Measurements from ENCODE around the gene RNF113A. TPM values are rescaled to one million over a fixed set of nuclear protein-coding genes. Genes with fewer than 3 reads are reported as not detected.

The RNF113A gene
- 10 to 100 TPM; 12.5 to 14.1 (median 13.5) TPM for total RNA-seq

- peak in 2 of 3 donors; percentile 41 to 77 for TF ChIP-seq POLR2AphosphoS5 (IDR thresholded peaks at IDR 0.05)
- TF ChIP-seq, protein P1, sequence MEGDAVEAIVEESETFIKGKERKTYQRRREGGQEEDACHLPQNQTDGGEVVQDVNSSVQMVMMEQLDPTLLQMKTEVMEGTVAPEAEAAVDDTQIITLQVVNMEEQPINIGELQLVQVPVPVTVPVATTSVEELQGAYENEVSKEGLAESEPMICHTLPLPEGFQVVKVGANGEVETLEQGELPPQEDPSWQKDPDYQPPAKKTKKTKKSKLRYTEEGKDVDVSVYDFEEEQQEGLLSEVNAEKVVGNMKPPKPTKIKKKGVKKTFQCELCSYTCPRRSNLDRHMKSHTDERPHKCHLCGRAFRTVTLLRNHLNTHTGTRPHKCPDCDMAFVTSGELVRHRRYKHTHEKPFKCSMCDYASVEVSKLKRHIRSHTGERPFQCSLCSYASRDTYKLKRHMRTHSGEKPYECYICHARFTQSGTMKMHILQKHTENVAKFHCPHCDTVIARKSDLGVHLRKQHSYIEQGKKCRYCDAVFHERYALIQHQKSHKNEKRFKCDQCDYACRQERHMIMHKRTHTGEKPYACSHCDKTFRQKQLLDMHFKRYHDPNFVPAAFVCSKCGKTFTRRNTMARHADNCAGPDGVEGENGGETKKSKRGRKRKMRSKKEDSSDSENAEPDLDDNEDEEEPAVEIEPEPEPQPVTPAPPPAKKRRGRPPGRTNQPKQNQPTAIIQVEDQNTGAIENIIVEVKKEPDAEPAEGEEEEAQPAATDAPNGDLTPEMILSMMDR (IDR thresholded peaks at IDR 0.05) = no peak
- no peaks in the 10 kb centered on the region for H3K9me3 ChIP-seq
- intact Hi-C loops (cut with DNase I; ENCODE audit: low total_unique reads) = no loop called here
- no peaks in the 10 kb centered on the region for H3K4me1 ChIP-seq
- no peaks in the 10 kb centered on the region for H3K27me3 ChIP-seq
- peak within 1 kb of the TSS; percentile 89 to 92 for H3K27ac ChIP-seq
- peak within 1 kb of the TSS; percentile 45 to 68 (median 64) for H3K4me3 ChIP-seq
- no peaks in the 10 kb centered on the region for H3K36me3 ChIP-seq
- DNase-seq (ENCODE audit: low spot score in 2 of 2) = peak; percentile 72 to 76
Observed at GRCh38 chrX:119871599-119872395, at the start of gene RNF113A, which contains the start of gene NDUFA1. RNF113A (minus strand) TSS chrX:119871733; CDS start chrX:119871613, 120 bp downstream. NDUFA1 (plus strand) TSS chrX:119871832; CDS start chrX:119871912, 80 bp downstream.

GRCh38 chrX:119919835-119920585 lies 48.5 kb upstream of the RNF113A start:
- H3K9me3 ChIP-seq = no peaks in the 10 kb centered on the region
- no peak overlapping the region for H3K27ac ChIP-seq
- no peaks in the 10 kb centered on the region for H3K4me1 ChIP-seq
- H3K27me3 ChIP-seq = no peaks in the 10 kb centered on the region
- H3K36me3 ChIP-seq = no peaks in the 10 kb centered on the region
- TF ChIP-seq POLR2A (IDR thresholded peaks at IDR 0.05) (no peak), POLR2AphosphoS5 (IDR thresholded peaks at IDR 0.05) (no peak)
- TF ChIP-seq, protein P1 (IDR thresholded peaks at IDR 0.05) = no peak
- H3K4me3 ChIP-seq = no peak overlapping the region
- intact Hi-C loops (cut with DNase I; ENCODE audit: low total_unique reads) = no loop called here
- DNase-seq (ENCODE audit: low spot score in 2 of 2) = no peak

GRCh38 chrX:119917877-119918276 lies 46.3 kb upstream of the RNF113A start:
- no peaks in the 10 kb centered on the region for H3K4me1 ChIP-seq
- peaks cover 0 to 3% of the 10 kb centered on the region in 2 donors for H3K27me3 ChIP-seq
- intact Hi-C loops (cut with DNase I; ENCODE audit: low total_unique reads) = no loop called here
- H3K9me3 ChIP-seq = no peaks in the 10 kb centered on the region
- no peak for DNase-seq (ENCODE audit: low spot score in 2 of 2)
- no peak overlapping the region for H3K27ac ChIP-seq
- no peak overlapping the region for H3K4me3 ChIP-seq
- TF ChIP-seq POLR2A (IDR thresholded peaks at IDR 0.05) (no peak), POLR2AphosphoS5 (IDR thresholded peaks at IDR 0.05) (no peak)
- TF ChIP-seq, protein P1 (IDR thresholded peaks at IDR 0.05) = no peak
- no peaks in the 10 kb centered on the region for H3K36me3 ChIP-seq

DNA sequence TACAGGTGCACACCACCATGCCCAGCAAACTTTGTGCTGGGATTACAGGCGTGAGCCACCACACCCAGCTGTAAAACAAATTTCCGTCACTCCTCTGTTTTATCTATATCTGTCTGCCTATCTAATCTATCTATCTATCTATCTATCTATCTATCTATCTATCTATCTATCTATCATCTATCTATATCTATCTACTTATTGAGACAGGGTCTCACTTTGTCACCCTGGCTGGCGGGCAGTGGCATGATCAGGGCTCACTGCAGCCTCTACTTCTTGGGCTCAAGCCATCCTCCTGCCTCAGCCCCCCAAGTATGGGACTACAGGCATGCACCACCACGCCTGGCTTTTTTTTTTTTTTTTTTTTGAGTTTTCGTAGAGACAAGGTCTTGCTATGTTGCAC lies 44.8 kb upstream of the RNF113A start:
- Histone ChIP-seq H3K4me3 (no peak overlapping the region), H3K9me3 (no peaks in the 10 kb centered on the region), H3K27me3 (peaks cover 0 to 3% of the 10 kb centered on the region in 2 donors), H3K27ac (no peak overlapping the region), H3K4me1 (no peaks in the 10 kb centered on the region), H3K36me3 (no peaks in the 10 kb centered on the region)
- no peak for DNase-seq (ENCODE audit: low spot score in 2 of 2)
- intact Hi-C loops (cut with DNase I; ENCODE audit: low total_unique reads) = no loop called here
- TF ChIP-seq POLR2A (IDR thresholded peaks at IDR 0.05) (no peak), POLR2AphosphoS5 (IDR thresholded peaks at IDR 0.05) (no peak)
- TF ChIP-seq, protein P1 (IDR thresholded peaks at IDR 0.05) = no peak

DNA sequence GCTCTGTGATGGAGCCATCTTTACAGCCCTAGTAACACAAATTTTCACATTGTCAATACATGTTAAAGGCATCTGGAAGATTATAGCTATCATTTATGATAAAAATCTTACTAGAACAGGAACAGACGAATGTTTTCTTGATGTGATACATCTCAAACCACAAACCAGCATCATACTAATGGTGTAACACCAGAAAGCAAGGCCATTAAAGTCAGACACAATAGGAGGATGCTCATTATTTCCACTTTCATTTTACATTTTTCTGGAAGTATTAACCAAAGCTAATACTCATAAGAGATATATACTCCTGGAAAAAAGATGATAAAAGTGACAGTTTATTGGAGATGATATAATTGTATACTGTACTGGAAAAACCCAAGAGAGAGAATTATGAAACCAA lies 29.4 kb upstream of the RNF113A start:
- DNase-seq (ENCODE audit: low spot score in 2 of 2) = no peak
- H3K27ac ChIP-seq = no peak overlapping the region
- no peaks in the 10 kb centered on the region for H3K36me3 ChIP-seq
- TF ChIP-seq POLR2A (IDR thresholded peaks at IDR 0.05) (no peak), POLR2AphosphoS5 (IDR thresholded peaks at IDR 0.05) (no peak)
- TF ChIP-seq, protein P1 (IDR thresholded peaks at IDR 0.05) = no peak
- no peaks in the 10 kb centered on the region for H3K9me3 ChIP-seq
- H3K4me1 ChIP-seq = no peaks in the 10 kb centered on the region
- no peak overlapping the region for H3K4me3 ChIP-seq
- peaks cover 0 to 4% of the 10 kb centered on the region in 2 donors for H3K27me3 ChIP-seq
- intact Hi-C loops (cut with DNase I; ENCODE audit: low total_unique reads) = no loop called here
